ENCODE measurements around the gene SMIM10L1.

SMIM10L1 gene

GRCh38 chr12:11171145-11171968, at the start of gene SMIM10L1:
SMIM10L1 (plus strand) TSS chr12:11171194; CDS start chr12:11171357, 163 bp downstream.
- peak; percentile 80 for DNase-seq (ENCODE audit: low read depth)

- no peak for DNase-seq (ENCODE audit: low read depth)
These were observed 40.6 kb upstream of the SMIM10L1 start for GRCh38 chr12:11130382-11130781.

GRCh38 chr12:11130999-11131398, 40.0 kb upstream of the SMIM10L1 start:
- no peak for DNase-seq (ENCODE audit: low read depth)

GRCh38 chr12:11133162-11133561, 37.8 kb upstream of the SMIM10L1 start:
- DNase-seq (ENCODE audit: low read depth): no peak

GRCh38 chr12:11133816-11134215, 37.2 kb upstream of the SMIM10L1 start:
- no peak for DNase-seq (ENCODE audit: low read depth)

- DNase-seq (ENCODE audit: low read depth): no peak
These were observed 36.7 kb upstream of the SMIM10L1 start, which contains the start of gene TAS2R30 for GRCh38 chr12:11134305-11134704. TAS2R30 (minus strand) TSS chr12:11134644; CDS start chr12:11134244, 400 bp downstream.

- DNase-seq (ENCODE audit: low read depth): no peak
These were observed 34.9 kb upstream of the SMIM10L1 start for GRCh38 chr12:11136075-11136474.

GRCh38 chr12:11143352-11143751, 27.6 kb upstream of the SMIM10L1 start:
- no peak for DNase-seq (ENCODE audit: low read depth)

GRCh38 chr12:11144297-11144696, 26.7 kb upstream of the SMIM10L1 start:
- DNase-seq (ENCODE audit: low read depth): no peak

GRCh38 chr12:11147420-11147819, 23.6 kb upstream of the SMIM10L1 start:
- no peak for DNase-seq (ENCODE audit: low read depth)

- no peak for DNase-seq (ENCODE audit: low read depth)
These were observed 20.2 kb upstream of the SMIM10L1 start for GRCh38 chr12:11150832-11151231.

GRCh38 chr12:11152725-11153124, 18.3 kb upstream of the SMIM10L1 start:
- DNase-seq (ENCODE audit: low read depth): no peak

- no peak for DNase-seq (ENCODE audit: low read depth)
These were observed 16.5 kb upstream of the SMIM10L1 start for GRCh38 chr12:11154400-11154925.

GRCh38 chr12:11158885-11159444, 12.0 kb upstream of the SMIM10L1 start:
- no peak for DNase-seq (ENCODE audit: low read depth)

- no peak for DNase-seq (ENCODE audit: low read depth)
These were observed 8.5 kb upstream of the SMIM10L1 start for GRCh38 chr12:11162502-11162901.

GRCh38 chr12:11164384-11164783, 6.6 kb upstream of the SMIM10L1 start:
- no peak for DNase-seq (ENCODE audit: low read depth)

GRCh38 chr12:11166300-11166699, 4.7 kb upstream of the SMIM10L1 start:
- no peak for DNase-seq (ENCODE audit: low read depth)

- no peak for DNase-seq (ENCODE audit: low read depth)
These were observed 217 bp upstream of the SMIM10L1 start for GRCh38 chr12:11170810-11171144.

GRCh38 chr12:11171969-11172675, 1.1 kb downstream of the SMIM10L1 start:
- DNase-seq (ENCODE audit: low read depth): no peak

GRCh38 chr12:11174022-11174421, 3.0 kb downstream of the SMIM10L1 start:
- DNase-seq (ENCODE audit: low read depth): no peak

GRCh38 chr12:11178250-11178649, 7.3 kb downstream of the SMIM10L1 start:
- DNase-seq (ENCODE audit: low read depth): no peak

- no peak for DNase-seq (ENCODE audit: low read depth)
These were observed 11.5 kb downstream of the SMIM10L1 start for GRCh38 chr12:11182529-11182928.

GRCh38 chr12:11183011-11183410, 12.0 kb downstream of the SMIM10L1 start:
- DNase-seq (ENCODE audit: low read depth): no peak
